ENCODE data around the gene EHF. TPM values are rescaled to one million over a fixed set of nuclear protein-coding genes. Genes with fewer than 3 reads are reported as not detected.

EHF gene
- total and polyA plus RNA-seq, 9 of the 15 experiments (the other 6 are each of a cell fraction or from before 2014, with no cell fraction given), result 0.04 to 0.54 (median 0.37) TPM

- no peaks in the 10 kb centered on the region for H3K9me3 ChIP-seq (replicated peaks; ENCODE audit: control insufficient read depth, insufficient read depth, low read depth, low read length)
- in situ Hi-C loops (cut with MboI) (no loop called here), intact Hi-C loops (cut with micrococcal nuclease) (no loop called here)
- POLR2A ChIA-PET, result no interaction called here
- no peak overlapping the region for H2AFZ ChIP-seq (ENCODE audit: low read depth, low read length)
- H3K27ac ChIP-seq (ENCODE audit: extremely low read depth, low read depth, low read length), result no peak overlapping the region
- ATAC-seq (no peak), DNase-seq (ENCODE audit: extremely low read depth in 1 of 4, low spot score in 3 of 4) (no peak), FAIRE-seq (no peak)
- H3K27me3 ChIP-seq (ENCODE audit: control insufficient read depth in 2 of 2, insufficient read depth in 2 of 2, low read length in 2 of 2), result no peaks in the 10 kb centered on the region
- H3K9me1 ChIP-seq (ENCODE audit: control insufficient read depth, insufficient read depth, low read length), result no peaks in the 10 kb centered on the region
- BruUV-seq (replicated peaks), result no TSS peak
- CTCF ChIA-PET (ENCODE audit: low intra/inter-chr PET ratio), result no interaction called here
- H3K4me3 ChIP-seq, result no peak overlapping the region
- WGBS (ENCODE audit: insufficient coverage, low coverage, missing lambda C conversion rate), result 61% methylated on average over 6 of the region's 6 CpGs
- H3K4me1 ChIP-seq (replicated peaks in 1 of 2; ENCODE audit: control insufficient read depth in 2 of 2, insufficient read depth in 2 of 2, low read length in 2 of 2), result peaks cover 0 to 7% of the 10 kb centered on the region in 2 experiments; a peak in 3 of 5 replicates
- H3K9ac ChIP-seq (ENCODE audit: insufficient read depth in 1 of 2, low read depth in 2 of 2, low read length in 2 of 2), result no peak overlapping the region
- H4K20me1 ChIP-seq (replicated peaks; ENCODE audit: control insufficient read depth, insufficient read depth, low read length), result no peaks in the 10 kb centered on the region
- H3K36me3 ChIP-seq (ENCODE audit: control insufficient read depth, insufficient read depth, low read length), result no peaks in the 10 kb centered on the region
- H3K79me2 ChIP-seq (ENCODE audit: control insufficient read depth, insufficient read depth, low read length), result no peaks in the 10 kb centered on the region
- H3K4me2 ChIP-seq (ENCODE audit: insufficient read depth, low read length), result no peak overlapping the region
- no peak for TF ChIP-seq TAF9B (IDR thresholded peaks at IDR 0.05; ENCODE audit: partially characterized antibody)
- TF ChIP-seq ZNF512 (tag; IDR thresholded peaks at IDR 0.05), result no peak
- TF ChIP-seq BDP1 (IDR thresholded peaks at IDR 0.05; ENCODE audit: insufficient read depth, insufficient read length), result no peak
- no peak for TF ChIP-seq ATF6 (CRISPR knock-in tag; IDR thresholded peaks at IDR 0.05)
- TF ChIP-seq NUFIP1 (IDR thresholded peaks at IDR 0.05; ENCODE audit: partially characterized antibody), result no peak
- no peak for TF ChIP-seq PBX2 (CRISPR knock-in tag; IDR thresholded peaks at IDR 0.05; ENCODE audit: low read depth)
- TF ChIP-seq PBX2 (tag; conservative IDR thresholded peaks at IDR 0.05; ENCODE audit: low read depth), result peak; percentile 56
- TF ChIP-seq SREBF1 (IDR thresholded peaks at IDR 0.05; ENCODE audit: borderline replicate concordance, low read depth, low read length), result no peak
Measured at GRCh38 chr11:34631297-34631696, 10.4 kb downstream of the EHF start.

All from K562 (cell line).